Skeletal muscle cell (primary cell): ENCODE data around the gene BICD1.
"Not testable (repeated sequence)": the region's sequence is repeated elsewhere in the genome, so short reads cannot be mapped to it uniquely, and the experiment has no call there.

Experiments
- DNase-seq: peaks from one replicate; pipeline ENCODE4 v3.0.0-alpha.2; 2010; ENCODE audit warnings: low read depth
- H3K4me3 ChIP-seq: 2 replicates; pipeline ENCODE4 v1.5.1; 2011; ENCODE audit warnings: low read depth, mild to moderate bottlenecking, control low read depth, low read length, moderate library complexity

The BICD1 gene

GRCh38 chr12:32178341-32179010, 71.8 kb downstream of the BICD1 start:
- H3K4me3 ChIP-seq, result no peak overlapping the region
- no peak for DNase-seq

GRCh38 chr12:32179011-32179395, 72.4 kb downstream of the BICD1 start:
- DNase-seq, result no peak
- H3K4me3 ChIP-seq, result no peak overlapping the region

GRCh38 chr12:32181498-32182175, 75.0 kb downstream of the BICD1 start:
- no peak overlapping the region for H3K4me3 ChIP-seq
- no peak for DNase-seq

GRCh38 chr12:32183650-32184049, 77.0 kb downstream of the BICD1 start:
- H3K4me3 ChIP-seq, result no peak overlapping the region
- DNase-seq, result no peak

GRCh38 chr12:32187127-32187526, 80.5 kb downstream of the BICD1 start:
- not testable (repeated sequence) for DNase-seq, H3K4me3 ChIP-seq

GRCh38 chr12:32191445-32191844, 84.8 kb downstream of the BICD1 start:
- H3K4me3 ChIP-seq, result no peak overlapping the region
- DNase-seq, result no peak

GRCh38 chr12:32196250-32197198, 89.9 kb downstream of the BICD1 start:
- no peak overlapping the region for H3K4me3 ChIP-seq
- DNase-seq, result no peak

GRCh38 chr12:32197421-32197820, 90.8 kb downstream of the BICD1 start:
- H3K4me3 ChIP-seq, result no peak overlapping the region
- no peak for DNase-seq

- peak; percentile 18 for DNase-seq
- no peak overlapping the region for H3K4me3 ChIP-seq
Observed at GRCh38 chr12:32198555-32198954, 91.9 kb downstream of the BICD1 start.

- no peak overlapping the region for H3K4me3 ChIP-seq
- no peak for DNase-seq
Observed at GRCh38 chr12:32201096-32201495, 94.4 kb downstream of the BICD1 start.

GRCh38 chr12:32201976-32202375, 95.3 kb downstream of the BICD1 start:
- H3K4me3 ChIP-seq, result no peak overlapping the region
- no peak for DNase-seq

GRCh38 chr12:32205731-32206130, 99.1 kb downstream of the BICD1 start:
- no peak overlapping the region for H3K4me3 ChIP-seq
- DNase-seq, result no peak

GRCh38 chr12:32208355-32208754, 101.7 kb downstream of the BICD1 start:
- DNase-seq, result no peak
- no peak overlapping the region for H3K4me3 ChIP-seq

- H3K4me3 ChIP-seq, result no peak overlapping the region
- DNase-seq, result no peak
Observed at GRCh38 chr12:32211066-32211899, 104.6 kb downstream of the BICD1 start.

GRCh38 chr12:32211900-32212156, 105.2 kb downstream of the BICD1 start:
- no peak for DNase-seq
- H3K4me3 ChIP-seq, result no peak overlapping the region

- no peak for DNase-seq
- no peak overlapping the region for H3K4me3 ChIP-seq
Observed at GRCh38 chr12:32214723-32215122, 108.1 kb downstream of the BICD1 start.

GRCh38 chr12:32217354-32218310, 111.0 kb downstream of the BICD1 start:
- no peak overlapping the region for H3K4me3 ChIP-seq
- peak; percentile 55 for DNase-seq

- H3K4me3 ChIP-seq, result no peak overlapping the region
- no peak for DNase-seq
Observed at GRCh38 chr12:32223941-32224340, 117.3 kb downstream of the BICD1 start.

GRCh38 chr12:32226768-32227167, 120.1 kb downstream of the BICD1 start:
- no peak overlapping the region for H3K4me3 ChIP-seq
- DNase-seq, result no peak
